Fibroblast of skin of left quadriceps (primary cell): Measurements from ENCODE around the gene CLDN7.

Experiments used
- DNase-seq, 2 experiments: peaks; one replicate each; pipeline ENCODE4 v3.0.0-alpha.2; 2013; ENCODE audit warnings: low read depth in 2 of 2

The CLDN7 gene

GRCh38 chr17:7238420-7239090, 23.7 kb downstream of the CLDN7 start:
- no peak for DNase-seq

GRCh38 chr17:7237761-7238419, 24.4 kb downstream of the CLDN7 start:
- peak in 1 of 2 experiments; percentile 57 for DNase-seq

- DNase-seq = no peak
These were observed 25.0 kb downstream of the CLDN7 start for GRCh38 chr17:7237266-7237760.

- no peak for DNase-seq
These were observed 25.5 kb downstream of the CLDN7 start for GRCh38 chr17:7236808-7237207.

- no peak for DNase-seq
These were observed 26.3 kb downstream of the CLDN7 start for GRCh38 chr17:7235693-7236665.

- peak; percentile 89 to 90 for DNase-seq
These were observed 28.0 kb downstream of the CLDN7 start, which contains the start of gene DVL2 for GRCh38 chr17:7234083-7234951. TSS of gene DVL2 (minus strand) at chr17:7234517. CDS start at chr17:7234262, 255 bp downstream.

GRCh38 chr17:7233701-7234082, 28.6 kb downstream of the CLDN7 start:
- DNase-seq = no peak

GRCh38 chr17:7232114-7232513, 30.2 kb downstream of the CLDN7 start:
- DNase-seq = no peak

- DNase-seq = no peak
These were observed 32.8 kb downstream of the CLDN7 start for GRCh38 chr17:7229504-7229903.

GRCh38 chr17:7228920-7229319, 33.4 kb downstream of the CLDN7 start:
- no peak for DNase-seq

- DNase-seq = no peak
These were observed 35.3 kb downstream of the CLDN7 start for GRCh38 chr17:7226721-7227710.

- DNase-seq = no peak
These were observed 36.5 kb downstream of the CLDN7 start for GRCh38 chr17:7225711-7226331.

- no peak for DNase-seq
These were observed 37.6 kb downstream of the CLDN7 start for GRCh38 chr17:7224661-7225111.

GRCh38 chr17:7224110-7224509, 38.2 kb downstream of the CLDN7 start:
- no peak for DNase-seq

GRCh38 chr17:7223375-7223774, 38.9 kb downstream of the CLDN7 start:
- DNase-seq = no peak

GRCh38 chr17:7222972-7223292, 39.3 kb downstream of the CLDN7 start:
- no peak for DNase-seq

- DNase-seq = no peak
These were observed 39.9 kb downstream of the CLDN7 start for GRCh38 chr17:7222093-7222971.

GRCh38 chr17:7221278-7222092, 40.8 kb downstream of the CLDN7 start:
- DNase-seq = no peak
